Esophagus mucosa (tissue), 1 donor: ENCODE data around the gene PTGIR. TPM values are rescaled to one million over a fixed set of nuclear protein-coding genes. Genes with fewer than 3 reads are reported as not detected.

Experiments used
- ATAC-seq: fragments of 200-7000 bp; cut with Tn5 transposase; one replicate; pipeline ENCODE4 v1.9.1; 2020
- total RNA-seq: library from RNA; stranded (reverse); gene quantifications from one replicate; pipeline ENCODE4 v1.2.4, GENCODE V29; 2023
- donor health status: DM: yes; HTN: yes; CAD: no.

PTGIR gene
- total RNA-seq, 1 donor from 2014 or later, result 0.12 TPM

DNA sequence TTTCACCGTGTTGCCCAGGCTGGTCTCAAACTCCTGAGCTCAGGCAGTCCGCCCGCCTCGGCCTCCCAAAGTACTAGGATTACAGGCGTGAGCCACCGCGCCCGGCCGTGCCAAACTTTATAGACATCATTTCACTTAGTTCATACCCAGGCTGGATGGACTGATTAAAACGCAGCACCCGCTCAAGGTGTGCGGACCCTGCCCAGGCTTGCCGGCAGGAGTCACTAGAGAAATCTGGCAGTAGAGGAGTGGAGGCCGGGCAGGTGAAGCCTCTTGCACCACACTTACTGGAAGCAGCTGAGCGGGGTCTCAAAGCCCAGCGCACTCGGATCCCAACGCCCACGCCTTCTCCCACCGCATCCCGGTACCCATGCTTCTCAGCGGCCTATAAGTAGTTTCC lies 11.4 kb downstream of the PTGIR start:
- ATAC-seq, result peak; percentile 22

DNA sequence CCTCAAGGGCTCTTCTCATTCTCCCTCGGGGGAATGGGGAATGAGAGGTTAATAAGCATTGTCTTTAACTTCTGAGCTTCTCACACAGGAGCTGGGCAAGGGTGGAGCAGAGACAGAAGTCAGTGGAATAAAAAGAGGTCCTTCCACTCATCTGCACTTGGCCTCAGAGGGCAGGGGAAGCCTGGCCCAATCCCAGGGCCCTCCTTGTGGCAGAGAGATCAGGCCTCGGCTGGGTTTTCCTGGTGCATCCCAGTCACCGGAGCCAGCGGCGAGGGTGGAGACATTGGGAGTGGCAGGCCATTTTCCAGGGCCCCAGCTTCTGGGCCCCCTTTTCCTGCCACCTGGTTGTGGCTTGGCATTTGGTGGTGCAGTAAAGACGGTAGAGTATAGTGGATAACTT lies 13.1 kb downstream of the PTGIR start:
- ATAC-seq, result no peak

DNA sequence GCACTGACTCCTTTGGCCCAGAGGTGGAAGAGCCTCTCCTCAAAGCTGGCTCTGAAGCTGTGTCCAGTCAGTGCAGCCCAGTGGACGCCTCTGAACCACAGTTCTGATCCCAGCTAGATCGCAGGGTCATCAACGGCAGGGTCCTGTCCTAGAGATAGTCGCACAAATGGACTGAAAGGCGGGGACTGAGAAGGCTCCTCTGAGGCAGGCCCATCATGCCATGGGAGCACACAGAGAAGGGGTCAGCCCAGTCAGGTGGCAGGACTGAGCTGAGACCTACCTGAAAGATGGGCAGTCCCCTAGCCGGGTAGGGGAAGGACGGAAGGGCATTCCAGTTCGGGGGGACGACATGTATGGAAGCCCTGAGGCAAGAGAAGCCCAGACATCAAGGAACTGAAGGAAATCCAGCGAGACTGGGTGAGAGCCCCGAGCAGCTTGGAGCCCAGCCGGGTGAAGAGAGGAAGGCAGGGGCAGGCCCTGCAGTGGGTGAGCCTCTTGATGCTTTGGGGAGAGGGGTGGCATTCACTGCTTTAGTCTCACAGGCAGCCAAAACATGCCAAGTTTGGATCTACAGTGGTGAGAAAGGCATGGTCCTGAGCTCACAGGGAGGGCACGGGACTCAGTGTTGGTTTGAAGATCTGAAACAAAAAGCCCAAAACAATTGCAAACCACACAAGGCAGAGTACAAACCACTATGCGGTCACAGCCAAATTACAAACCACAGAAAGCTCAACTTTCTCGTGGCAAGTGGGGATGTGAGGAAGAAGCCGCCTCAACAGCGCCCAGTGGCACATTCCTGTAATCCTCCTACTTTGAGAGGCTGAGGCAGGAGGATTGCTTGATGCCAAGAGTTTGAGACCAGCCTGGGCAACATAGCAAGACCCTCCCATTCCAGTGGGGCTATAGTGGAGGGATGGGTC lies 13.8 kb downstream of the PTGIR start:
- ATAC-seq, result no peak

DNA sequence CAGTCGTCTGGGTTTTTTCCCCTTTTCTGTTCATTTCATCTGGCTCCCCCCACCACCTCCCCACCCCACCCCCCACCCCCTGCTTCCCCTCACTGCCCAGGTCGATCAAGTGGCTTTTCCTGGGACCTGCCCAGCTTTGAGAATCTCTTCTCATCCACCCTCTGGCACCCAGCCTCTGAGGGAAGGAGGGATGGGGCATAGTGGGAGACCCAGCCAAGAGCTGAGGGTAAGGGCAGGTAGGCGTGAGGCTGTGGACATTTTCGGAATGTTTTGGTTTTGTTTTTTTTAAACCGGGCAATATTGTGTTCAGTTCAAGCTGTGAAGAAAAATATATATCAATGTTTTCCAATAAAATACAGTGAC lies 14.5 kb downstream of the PTGIR start:
- no peak for ATAC-seq

DNA sequence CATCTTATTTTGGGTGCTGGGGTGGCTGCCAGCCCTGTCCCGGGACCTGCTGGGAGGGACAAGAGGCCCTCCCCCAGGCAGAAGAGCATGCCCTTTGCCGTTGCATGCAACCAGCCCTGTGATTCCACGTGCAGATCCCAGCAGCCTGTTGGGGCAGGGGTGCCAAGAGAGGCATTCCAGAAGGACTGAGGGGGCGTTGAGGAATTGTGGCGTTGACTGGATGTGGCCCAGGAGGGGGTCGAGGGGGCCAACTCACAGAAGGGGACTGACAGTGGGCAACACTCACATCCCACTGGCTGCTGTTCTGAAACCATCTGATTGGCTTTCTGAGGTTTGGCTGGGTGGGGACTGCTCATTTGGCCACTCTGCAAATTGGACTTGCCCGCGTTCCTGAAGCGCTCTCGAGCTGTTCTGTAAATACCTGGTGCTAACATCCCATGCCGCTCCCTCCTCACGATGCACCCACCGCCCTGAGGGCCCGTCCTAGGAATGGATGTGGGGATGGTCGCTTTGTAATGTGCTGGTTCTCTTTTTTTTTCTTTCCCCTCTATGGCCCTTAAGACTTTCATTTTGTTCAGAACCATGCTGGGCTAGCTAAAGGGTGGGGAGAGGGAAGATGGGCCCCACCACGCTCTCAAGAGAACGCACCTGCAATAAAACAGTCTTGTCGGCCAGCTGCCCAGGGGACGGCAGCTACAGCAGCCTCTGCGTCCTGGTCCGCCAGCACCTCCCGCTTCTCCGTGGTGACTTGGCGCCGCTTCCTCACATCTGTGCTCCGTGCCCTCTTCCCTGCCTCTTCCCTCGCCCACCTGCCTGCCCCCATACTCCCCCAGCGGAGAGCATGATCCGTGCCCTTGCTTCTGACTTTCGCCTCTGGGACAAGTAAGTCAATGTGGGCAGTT lies 15.1 kb downstream of the PTGIR start:
- no peak for ATAC-seq

DNA sequence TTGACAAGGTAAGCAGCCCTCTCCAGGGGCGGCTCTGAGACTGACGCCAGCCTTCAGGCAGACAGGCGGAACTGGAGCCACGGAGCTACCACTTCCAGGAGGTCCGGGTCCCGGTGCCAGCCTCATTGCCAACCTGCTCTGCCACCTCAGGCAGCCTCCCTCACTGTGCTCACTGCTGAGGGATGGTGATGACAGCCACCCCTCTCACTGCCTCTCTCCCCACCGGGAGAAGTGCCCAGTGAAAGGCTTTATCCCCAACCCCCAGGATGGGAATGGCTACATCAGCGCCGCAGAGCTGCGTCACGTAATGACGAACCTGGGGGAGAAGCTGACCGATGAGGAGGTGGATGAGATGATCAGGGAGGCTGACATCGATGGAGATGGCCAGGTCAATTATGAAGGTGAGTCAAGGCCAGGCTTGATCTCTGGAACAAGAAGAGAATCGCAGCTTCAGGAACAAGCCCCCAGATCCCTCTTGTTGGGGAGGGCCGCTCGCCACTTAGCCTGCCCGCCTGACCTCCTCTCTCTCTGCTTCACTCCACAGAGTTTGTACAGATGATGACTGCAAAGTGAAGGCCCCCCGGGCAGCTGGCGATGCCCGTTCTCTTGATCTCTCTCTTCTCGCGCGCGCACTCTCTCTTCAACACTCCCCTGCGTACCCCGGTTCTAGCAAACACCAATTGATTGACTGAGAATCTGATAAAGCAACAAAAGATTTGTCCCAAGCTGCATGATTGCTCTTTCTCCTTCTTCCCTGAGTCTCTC lies 16.1 kb downstream of the PTGIR start:
- ATAC-seq, result no peak

DNA sequence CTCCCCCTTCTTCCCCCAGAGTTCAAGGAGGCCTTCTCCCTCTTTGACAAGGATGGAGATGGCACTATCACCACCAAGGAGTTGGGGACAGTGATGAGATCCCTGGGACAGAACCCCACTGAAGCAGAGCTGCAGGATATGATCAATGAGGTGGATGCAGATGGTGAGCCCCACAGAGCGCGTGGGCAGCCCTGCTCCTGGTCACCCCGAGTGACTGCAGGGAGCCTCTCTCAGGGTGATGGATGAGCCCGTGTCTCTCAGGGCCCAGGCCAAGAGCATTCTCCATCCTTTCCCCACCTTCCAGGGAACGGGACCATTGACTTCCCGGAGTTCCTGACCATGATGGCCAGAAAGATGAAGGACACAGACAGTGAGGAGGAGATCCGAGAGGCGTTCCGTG lies 16.7 kb downstream of the PTGIR start:
- no peak for ATAC-seq

DNA sequence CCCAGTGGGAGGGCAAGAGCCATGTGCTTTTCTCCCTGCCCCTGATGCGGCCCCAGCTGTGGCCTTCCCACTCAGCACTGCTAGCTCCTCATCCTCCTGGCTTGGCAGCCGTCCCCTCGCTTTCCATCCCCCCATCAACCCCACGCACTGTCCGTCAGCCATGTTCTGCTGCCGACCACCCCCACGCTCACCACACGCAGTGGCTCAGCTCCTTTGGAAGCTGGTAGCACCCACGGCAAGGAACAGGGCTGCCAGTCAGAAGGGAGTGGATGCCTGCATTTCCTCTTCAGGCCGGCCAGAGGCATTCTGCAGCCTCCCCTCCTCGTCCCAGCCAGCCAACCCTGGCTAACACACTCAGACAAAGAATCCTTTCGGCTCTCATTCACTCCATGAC lies 17.4 kb downstream of the PTGIR start:
- ATAC-seq, result no peak

DNA sequence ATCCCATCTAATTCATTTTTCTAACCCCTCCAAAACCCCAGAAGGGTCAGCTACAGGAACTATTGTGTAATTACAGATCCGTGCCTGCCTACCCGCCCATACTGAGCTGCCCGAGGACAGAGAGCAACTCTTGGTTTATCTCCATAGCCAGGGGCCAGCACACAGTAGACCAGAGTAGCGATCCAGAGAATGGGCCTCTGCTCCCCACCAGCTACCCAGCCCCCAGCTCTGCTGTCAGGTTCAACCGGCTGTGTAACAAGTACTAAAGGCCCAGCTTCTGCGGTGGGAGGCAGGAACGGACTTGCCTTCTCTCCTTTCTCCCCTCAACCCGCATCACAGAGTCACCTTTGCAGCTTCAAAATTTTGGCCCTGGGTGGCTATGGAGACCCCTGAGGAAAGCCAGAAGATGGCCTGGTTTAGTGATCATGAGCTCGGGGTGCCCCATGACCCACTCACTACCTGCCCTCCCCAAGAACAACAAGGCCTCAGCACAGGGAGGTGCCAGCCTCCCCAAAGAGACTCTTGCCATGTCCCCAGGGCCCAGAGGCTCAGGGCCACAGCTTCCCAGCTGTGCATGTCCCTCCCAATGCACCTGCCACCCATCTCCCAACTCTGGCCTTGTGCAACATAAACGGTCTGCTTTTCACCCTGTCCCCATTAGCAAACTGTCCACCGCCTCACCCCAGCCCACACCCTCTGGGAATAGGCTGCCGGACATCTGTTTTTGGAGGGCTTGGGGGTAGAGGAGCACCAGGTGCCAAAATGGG lies 18.0 kb downstream of the PTGIR start:
- no peak for ATAC-seq

DNA sequence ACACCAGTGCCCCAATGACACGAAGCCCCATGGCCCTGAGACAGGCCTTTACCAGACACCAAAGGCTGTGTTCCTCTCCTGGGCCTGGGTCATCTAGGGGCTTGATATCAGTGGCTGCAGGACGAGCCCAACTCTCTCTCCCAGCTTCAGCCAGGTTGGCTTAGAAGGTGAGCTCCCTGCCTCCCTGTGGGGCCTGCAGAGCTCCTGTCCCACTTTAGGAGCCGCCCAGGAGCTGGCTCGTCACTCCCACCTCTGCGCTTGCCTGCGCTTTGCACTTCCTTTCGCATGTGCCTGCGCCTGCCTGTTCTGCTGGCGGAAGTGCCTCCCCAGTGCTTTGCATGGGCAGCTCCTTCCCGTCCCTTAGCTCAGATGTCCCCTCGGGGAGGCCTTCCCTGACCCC lies 18.9 kb downstream of the PTGIR start:
- no peak for ATAC-seq

DNA sequence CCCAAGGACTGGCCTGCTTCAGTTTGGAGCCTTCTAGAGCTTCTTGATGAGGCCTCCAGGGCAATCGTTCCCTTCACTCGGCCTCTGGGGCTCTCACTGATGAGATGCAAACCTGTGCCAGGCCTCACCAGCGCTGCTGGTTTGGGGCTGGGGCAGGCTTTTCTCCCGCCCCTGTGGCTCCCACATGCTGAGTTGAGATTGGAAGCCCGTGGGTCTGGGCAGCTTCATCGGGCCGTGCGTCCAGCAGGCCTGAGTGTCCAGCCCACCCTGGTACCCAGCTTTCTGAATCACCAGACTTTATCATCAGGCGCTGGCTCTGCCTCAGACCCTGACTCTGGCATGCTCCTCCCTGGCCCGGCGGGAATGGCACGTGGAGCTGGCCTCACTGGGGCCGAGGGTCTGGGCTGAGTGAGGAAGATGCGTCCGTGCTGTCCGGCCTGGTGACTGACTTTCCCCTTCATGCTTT lies 19.5 kb downstream of the PTGIR start:
- ATAC-seq, result no peak

DNA sequence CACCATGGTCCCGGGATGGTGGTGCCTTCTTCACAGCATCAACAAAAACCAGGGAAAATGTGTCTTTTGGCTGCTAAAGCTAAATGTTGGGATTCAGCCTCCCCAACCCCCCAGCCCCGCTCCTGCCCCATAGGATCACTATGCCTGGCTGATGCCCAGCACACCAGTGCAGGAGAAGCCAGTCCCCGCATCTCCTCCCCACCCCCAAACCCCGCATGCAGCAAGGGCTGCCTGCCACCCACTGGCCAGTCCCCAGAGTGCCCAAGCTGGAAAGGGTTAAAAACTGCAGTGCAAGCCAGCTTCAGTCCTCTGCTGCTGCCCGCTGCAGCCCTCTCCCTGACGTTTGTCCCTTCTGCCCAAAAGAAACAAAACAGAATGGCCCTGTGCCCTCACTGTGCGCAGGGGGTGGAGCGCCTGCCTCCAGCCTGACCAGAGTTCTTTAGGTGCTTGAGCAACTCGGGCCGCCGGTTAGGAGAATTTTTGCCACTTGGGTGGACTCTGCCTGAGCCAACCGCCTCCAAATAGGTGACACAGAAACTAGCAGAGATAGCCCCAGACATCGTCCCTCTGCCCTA lies 20.0 kb downstream of the PTGIR start:
- no peak for ATAC-seq

DNA sequence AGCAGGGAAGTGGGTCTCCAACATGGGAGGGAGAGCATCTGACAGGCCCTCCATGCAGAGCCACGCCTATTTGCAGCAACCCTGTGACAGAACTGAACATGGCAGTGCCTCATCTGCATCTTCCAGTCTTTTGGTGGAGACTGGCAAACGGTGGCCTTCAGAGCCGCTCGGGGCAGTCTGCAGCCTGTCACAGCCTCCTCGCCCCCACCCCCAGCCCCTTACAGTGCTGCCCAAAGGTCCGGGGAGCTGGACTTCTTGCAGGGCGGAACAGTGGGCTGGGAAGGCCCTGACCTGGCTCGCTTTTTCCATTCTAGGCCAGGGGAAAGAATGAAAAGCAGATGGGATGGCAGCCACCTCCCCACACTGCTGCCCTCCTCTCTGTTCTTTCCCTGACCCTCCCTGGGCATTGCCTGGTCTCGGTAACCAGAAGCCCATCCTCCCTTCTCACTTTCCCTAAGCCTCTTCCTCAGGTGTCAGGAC lies 21.1 kb downstream of the PTGIR start:
- ATAC-seq, result no peak

DNA sequence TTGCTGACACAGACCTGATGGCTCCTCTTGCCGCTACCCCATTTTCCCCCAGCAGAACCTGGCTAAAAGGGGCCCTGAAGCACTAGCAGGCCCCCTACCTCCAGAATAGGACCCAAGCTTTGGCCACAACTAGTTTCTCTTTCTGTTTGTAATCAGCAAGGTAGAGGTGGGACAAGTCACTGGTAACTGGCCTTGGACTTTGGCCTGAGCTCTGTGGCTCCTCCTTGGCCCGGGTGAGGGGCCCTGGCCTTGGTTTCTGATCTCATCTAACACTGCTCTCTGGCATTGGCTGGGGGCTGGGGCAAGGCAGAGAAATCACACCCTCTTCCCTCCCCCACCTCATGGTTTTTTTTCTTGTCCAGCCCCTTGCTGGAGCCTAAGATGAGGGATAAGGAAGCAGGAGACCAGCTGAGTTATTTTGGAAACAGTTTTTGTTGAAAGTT lies 21.7 kb downstream of the PTGIR start:
- ATAC-seq, result no peak

DNA sequence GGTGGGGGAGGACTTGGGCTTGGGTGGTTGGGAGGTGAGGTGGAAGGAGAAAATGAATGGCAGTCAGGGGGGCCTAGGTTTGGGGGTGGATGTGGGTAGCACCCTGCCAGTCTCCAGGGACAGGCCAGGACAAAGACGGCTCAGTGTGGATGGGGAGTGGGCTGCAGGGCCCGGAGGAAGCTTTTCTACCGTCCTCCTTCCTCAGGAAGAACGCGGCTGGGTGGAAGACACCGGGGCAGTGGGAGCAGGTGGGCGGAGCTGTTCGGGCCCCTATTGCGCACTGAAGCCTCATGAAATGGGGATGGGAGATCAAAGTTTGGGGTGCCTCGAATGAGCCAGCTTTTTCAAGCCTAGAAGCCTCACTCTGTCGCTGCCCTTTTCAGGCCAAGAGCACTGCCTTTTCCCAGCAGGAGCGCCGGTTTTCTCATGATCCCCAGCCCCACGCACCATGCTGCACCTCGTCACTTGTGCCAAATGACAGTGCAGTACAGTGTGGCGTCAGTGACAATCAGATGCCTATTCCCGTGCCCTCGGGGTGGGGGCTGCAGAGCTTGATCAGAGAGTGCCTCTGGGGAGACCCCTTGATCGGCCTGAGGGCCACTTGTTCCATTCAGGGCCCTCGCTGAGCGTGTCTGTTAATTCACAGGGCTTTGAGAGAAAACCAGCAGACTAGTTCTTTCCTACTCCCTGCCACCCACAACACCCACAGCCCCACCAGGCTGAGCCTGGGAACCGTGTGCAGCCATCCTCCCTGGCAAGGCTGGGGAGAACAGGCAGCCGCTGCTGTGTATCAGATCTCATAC lies 22.3 kb downstream of the PTGIR start:
- no peak for ATAC-seq

DNA sequence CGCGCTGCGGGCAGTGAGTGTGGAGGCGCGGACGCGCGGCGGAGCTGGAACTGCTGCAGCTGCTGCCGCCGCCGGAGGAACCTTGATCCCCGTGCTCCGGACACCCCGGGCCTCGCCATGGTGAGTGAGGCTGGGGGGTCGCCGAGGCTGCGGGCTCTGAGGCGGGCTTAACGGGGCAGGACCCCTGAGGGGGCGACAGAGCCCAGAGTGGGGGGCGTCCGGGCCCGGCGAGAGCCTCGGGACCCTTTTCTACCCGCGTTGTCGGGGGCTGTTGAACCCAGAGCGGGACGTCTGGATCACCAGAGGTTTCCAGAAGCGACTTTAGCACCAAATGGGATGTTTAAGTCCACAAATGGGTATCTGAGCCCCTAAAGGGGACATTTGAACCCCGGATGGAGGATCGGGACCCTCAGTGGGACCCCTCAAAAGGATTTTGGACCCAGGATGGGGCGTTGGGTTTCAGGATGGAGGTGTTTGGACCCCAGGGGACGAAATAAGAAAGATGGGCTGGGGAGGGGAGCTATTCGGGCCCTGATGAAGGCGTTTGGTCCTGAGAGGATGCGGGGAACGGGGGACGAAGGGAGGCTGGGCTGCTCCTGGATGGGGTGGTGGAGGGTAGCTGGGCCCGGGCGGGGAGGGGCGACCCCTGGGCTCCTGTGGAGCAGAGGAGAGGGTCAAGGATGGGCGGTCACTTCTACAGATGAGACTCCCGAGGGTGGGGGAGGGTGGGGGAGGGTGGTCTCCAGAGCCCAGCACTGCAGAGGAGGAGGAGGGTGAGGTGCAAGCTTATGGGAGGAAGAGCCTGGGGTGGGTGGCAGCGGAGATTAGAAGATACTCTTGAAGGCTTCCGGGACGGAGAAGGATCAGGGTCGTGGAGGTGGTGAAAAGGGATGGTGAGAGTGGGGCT lies 23.3 kb downstream of the PTGIR start, which contains the start of gene CALM3:
Gene CALM3, plus strand, starts transcription at position 13 of the 907 bp plus-strand sequence. Its CDS starts 105 bp downstream, at position 118.
- ATAC-seq, result no peak

DNA sequence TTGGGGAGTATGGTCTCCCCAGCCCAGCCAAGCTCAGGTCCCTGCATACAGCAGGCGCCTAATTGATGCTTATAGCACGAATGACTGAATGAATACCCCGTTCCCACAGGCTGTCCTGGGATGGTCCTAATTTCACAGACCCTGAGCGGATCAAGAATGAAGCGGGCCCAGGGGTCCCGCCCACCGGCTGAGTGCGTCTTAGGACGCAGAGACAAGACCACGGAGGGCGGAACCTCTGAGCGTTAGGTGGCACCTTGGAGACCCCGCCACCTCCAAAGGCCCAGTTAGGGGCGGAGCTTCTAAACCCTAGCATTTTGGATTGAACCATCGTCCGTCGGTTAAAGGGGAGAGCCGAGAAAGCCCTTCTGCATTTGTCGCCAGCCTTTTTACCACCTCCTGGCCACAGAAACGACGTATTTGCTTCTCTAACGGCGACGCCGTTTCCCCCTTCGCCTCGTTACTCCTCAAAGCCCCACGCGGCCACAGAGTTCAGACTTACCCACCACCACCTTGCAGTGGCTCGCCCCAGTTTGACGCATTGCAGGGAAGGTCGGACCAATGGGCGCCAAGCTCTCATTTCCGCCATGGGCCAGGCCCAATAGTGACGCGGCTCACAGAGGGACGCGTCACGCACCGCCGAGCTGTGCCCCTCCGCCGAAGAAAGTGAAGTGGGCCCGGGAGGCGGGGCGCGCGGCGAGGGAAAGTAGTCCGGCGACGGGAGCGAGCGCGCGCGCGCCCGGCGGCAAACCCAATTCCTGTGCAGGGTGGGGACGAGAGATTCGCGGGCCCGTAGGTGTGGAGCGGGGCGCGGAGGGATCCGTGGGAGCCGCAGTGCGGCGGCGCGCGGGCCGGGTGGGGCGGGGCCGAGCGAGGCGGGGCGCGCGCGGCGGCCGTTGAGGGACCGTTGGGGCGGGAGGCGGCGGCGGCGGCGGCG lies 24.2 kb downstream of the PTGIR start:
- peak; percentile 94 for ATAC-seq
